HL-60/S4 treated with retinoic acid at 250 ng/mL for 4 days and 3 days (cell line): ENCODE results near the gene CHRNG.

Experiments
- in situ Hi-C: fragments of 300-500 bp; cut with MboI; formaldehyde crosslinking; loops from 2 replicates; pipeline ENCODE4 v1.7.0; 2022; ENCODE audit warnings: low sequenced_read_pairs

The CHRNG gene, protein sequence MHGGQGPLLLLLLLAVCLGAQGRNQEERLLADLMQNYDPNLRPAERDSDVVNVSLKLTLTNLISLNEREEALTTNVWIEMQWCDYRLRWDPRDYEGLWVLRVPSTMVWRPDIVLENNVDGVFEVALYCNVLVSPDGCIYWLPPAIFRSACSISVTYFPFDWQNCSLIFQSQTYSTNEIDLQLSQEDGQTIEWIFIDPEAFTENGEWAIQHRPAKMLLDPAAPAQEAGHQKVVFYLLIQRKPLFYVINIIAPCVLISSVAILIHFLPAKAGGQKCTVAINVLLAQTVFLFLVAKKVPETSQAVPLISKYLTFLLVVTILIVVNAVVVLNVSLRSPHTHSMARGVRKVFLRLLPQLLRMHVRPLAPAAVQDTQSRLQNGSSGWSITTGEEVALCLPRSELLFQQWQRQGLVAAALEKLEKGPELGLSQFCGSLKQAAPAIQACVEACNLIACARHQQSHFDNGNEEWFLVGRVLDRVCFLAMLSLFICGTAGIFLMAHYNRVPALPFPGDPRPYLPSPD

GRCh38 chr2:232539298-232540231, at the start of gene CHRNG:
Gene CHRNG, plus strand, starts transcription at chr2:232539692. Its CDS starts 56 bp downstream, at chr2:232539748.
- in situ Hi-C loops, result no loop called here

DNA sequence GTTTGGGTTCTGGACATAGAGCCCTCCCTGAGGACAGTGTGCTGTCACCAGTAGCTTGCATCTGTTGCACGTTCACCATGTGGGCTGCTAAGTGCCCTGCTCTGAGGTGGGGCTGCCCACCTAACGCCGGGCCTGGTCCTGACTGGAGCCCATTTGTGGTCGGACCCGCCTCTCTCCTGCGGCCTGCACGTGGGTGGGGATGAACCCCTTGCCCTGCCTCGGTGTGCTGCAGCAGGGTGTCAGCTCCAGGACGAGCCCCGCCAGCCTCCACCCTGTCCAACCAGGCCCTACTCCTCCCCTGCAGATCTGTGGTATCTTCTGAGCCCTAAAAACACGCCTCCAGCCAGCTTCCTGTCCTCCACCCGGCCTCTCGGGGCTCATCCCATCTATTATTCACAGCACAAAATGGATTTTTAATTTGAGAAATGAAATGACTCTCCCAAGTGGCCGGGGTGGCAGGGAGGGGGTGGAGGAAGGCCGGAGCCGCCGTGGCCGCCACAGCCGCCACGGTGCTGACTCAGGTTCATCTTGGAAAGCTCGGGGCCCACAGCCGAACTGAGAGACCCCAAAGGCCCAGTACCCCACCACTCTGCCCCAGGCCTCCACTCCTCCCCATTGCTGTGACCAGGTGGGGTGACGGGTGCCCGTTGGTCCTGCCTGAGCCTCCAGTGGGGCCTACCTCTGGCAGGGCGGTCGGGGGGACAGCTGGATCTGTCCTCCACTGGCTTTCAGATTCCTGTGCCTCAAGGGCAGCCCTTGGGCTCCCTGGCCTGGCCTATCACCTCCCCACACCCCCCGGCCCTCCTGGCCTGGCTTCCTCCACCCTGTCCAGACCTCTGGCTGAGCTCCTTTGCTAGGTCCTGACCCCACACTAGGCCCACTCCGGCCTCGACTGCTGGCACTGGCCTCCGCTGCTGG, 49.0 kb upstream of the CHRNG start:
- in situ Hi-C loops, result no loop called here

DNA sequence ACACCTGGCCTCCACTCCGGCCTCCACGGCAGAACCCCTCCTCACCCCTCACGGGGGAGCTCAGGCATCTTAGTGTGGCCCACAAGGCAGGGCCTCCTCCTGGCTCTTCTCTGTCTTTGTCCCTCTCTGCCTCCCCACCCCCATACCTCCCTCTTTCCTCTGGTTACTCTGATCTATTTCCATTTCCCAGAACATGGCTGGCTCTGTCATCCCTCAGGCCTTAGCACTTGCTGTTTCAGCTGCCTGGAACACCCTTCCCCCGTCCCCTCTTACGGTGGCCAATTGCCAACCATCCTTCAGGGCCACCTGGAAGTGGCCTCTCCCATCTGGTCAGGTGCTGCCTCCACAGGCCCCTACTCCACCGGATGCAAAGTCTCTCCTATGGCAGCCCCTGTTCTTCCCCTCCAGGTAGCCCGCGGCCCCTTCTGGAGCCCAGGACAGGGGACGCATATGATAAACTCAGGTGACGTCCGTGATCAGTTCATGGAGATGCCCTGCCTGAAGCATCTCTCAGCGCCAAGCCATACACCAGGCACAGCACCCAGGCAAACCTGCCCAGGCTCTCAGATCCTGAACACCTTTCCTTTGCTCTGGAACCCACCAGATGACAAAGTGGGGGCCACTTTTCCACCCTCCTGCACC, 48.2 kb upstream of the CHRNG start:
- in situ Hi-C loops, result no loop called here

- in situ Hi-C loops, result no loop called here
Measured at GRCh38 chr2:232492236-232492848, 47.1 kb upstream of the CHRNG start.

DNA sequence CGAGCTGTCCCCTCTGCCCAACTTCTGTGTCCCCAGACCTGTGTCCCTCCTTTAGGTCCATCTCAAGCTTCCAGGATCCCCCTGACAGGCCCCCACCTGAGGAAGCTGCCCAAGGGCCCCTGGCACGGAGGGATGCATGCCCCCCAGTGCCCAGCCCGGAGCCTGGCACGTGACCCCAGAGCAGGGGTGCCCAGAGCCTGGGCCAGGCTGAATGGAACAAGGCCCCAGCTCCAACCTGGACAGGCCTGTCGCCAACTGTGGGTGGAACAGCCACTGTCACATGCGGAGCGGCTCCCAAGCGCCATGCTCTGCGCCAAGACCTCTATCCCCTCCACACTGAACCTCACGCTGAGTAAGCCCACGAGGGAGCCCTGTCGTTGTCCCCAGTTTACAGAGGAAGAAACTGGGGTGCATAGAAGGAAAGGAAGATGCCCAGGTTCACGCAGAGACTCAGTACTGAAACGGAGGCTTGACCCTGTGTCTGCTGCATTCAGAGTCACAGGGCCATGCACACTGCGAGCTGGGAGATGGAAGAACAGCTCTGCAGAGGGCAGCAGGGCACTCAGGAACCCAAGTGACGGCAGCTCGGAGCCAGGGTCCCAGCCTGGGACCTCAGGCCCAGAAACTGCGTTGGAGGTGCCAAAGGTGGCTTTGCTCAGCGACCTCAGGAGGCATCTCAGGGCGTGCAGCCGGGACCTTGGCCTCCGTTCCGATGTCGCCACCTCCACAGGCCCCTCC, 46.4 kb upstream of the CHRNG start:
- in situ Hi-C loops, result no loop called here

- in situ Hi-C loops, result no loop called here
Measured at GRCh38 chr2:232493701-232494474, 45.6 kb upstream of the CHRNG start.

GRCh38 chr2:232494542-232494941, 45.0 kb upstream of the CHRNG start:
- in situ Hi-C loops, result no loop called here

GRCh38 chr2:232495292-232495691, 44.2 kb upstream of the CHRNG start:
- in situ Hi-C loops, result no loop called here

GRCh38 chr2:232496501-232497270, 42.8 kb upstream of the CHRNG start:
- in situ Hi-C loops, result no loop called here

DNA sequence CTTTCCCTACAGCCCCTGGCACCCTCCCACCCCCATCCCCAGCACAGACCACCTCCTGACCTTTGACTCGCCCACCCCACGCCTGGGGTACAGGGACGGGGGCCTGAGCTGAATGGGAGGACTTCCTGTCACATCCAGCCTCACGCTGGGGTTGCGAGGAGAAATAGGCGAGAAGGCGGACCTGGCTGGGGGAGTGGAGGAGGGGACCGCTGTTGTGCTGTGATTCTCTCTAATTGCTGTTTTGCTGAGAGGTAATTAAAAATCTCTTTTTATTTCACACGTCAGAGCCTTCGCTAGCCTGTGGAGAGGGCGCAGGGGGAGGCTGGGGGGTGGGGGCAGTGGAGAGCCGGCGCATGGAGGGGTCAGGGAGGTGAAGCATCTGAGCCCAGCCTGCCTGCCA, 42.1 kb upstream of the CHRNG start:
- in situ Hi-C loops, result no loop called here

DNA sequence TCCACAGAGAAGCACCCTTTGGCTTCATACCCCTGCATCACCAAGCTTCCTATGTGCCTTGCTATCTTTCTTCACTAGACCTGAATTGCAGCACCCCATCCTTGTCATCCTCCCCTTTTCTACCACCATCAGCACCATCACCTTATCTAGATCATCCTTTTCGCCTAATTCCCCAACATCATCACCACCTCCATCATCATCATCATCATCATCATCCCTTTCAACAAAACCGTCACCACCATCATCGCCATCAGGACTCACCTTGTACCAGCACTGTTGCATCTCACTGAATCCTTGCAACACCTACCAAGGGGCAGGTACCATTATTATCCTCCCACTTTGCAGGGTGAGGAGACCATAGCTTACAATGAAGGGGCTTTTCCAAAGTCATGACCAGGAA, 41.0 kb upstream of the CHRNG start:
- in situ Hi-C loops, result no loop called here

DNA sequence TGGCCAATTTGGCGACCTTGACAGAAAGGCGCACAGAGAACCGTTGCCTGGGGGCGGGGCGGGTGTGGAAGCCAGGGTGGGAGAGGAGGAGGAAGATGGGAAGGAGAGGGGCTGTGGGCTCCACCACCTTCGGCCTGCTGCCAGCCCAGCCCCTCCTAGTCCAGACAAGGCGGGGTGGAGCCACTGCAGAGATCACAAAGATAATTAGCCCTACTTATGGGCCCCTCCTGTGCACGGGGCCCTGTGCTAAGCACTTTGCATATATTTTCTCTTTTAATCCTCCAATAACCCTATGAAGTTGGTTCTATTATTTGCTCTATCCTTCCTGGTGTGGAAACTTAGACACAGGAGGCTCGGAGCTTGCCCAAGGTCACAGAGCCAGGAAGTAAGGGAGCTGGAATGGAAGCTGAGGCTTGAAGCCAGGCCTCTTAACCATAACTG, 38.1 kb upstream of the CHRNG start:
- in situ Hi-C loops, result no loop called here

- in situ Hi-C loops, result no loop called here
Measured at GRCh38 chr2:232501794-232502390, 37.6 kb upstream of the CHRNG start.

GRCh38 chr2:232502511-232502910, 37.0 kb upstream of the CHRNG start:
- in situ Hi-C loops, result no loop called here

DNA sequence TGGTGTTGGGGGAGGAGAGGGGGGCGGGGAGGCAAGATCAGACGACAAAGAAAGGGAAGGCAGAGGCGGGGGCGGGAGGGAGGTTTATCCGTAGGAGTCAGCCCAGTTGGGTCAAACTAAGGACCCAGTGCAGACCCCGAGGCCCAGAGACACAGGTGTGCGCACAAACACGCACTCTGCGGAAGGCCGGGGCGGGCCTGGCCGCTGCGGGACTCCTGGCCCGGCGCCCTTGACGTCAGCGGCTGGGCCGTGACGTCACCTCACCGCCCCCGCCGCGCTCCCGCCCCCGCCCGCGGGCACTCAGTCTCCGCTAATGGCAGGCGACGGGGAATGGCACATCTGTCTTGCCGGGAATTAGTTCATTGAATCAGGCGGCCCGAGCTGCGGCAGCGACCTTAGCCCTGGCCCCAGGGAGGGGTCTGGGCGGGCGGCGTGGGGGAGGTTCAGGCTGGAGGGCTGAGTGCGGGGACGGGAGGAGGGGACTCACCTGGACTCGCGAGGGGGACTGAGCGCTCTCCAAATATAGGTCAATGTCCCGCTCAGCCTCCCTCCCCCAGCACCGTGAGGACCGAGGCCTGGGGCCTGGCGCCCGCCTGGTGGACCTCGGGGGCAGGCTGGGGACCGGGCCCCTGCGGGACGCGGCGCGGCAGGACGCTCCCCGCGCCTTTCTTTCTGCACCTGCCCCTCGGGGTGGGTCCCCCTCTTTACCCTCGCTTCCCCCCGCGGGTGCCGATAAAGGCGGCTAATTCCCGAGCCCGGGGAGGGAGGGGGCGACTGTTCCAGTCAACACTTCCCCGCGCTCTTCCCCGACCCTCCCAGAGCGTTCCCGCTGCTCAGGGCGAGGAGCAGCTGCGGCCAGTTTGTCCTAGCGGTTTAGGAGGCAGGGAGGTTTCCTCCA, 36.3 kb upstream of the CHRNG start:
- in situ Hi-C loops, result no loop called here

GRCh38 chr2:232503809-232504323, 35.6 kb upstream of the CHRNG start:
- in situ Hi-C loops, result no loop called here
